ENCODE results near the gene LY6G5C. TPM values are rescaled to one million over a fixed set of nuclear protein-coding genes. Genes with fewer than 3 reads are reported as not detected.

Gene LY6G5C
- total RNA-seq, 1 experiment from 2014 or later, result not detected

DNA sequence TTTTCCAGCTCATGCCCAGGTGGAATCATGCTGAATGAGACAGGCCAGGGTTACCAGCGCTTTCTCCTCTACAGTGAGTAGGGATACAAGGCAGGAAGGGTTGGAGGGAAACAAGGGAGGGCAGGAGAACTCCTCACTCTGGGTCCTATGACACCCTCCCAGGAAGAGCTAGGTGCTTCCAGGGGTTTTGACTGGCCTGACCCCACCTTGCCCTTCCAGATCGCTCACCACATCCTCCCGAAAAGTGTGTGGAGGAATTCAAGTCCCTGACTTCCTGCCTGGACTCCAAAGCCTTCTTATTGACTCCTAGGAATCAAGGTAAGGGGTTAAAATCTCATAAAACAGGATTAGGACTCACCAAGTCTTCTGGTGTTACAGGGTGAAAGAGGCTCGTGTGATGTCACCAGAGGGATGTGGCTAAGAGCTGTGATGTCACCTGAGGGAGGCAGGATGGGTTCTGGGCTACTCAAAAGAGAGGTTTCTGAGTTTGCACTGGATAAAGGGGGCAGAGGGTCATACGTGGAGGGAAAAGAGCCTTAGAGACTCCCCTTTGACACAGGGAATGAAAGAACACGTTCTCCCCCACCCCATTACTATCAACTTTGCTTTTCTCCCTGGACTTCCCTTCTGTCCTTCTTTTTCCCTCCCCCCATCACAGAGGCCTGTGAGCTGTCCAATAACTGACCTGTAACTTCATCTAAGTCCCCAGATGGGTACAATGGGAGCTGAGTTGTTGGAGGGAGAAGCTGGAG, 23.3 kb downstream of the LY6G5C start:
- no peak for DNase-seq (ENCODE audit: low read depth, low spot score)
- in situ Hi-C loops (cut with HindIII; ENCODE audit: low pct_unique_long_range_greater_than_20kb, low sequenced_read_pairs), result no loop called here

DNA sequence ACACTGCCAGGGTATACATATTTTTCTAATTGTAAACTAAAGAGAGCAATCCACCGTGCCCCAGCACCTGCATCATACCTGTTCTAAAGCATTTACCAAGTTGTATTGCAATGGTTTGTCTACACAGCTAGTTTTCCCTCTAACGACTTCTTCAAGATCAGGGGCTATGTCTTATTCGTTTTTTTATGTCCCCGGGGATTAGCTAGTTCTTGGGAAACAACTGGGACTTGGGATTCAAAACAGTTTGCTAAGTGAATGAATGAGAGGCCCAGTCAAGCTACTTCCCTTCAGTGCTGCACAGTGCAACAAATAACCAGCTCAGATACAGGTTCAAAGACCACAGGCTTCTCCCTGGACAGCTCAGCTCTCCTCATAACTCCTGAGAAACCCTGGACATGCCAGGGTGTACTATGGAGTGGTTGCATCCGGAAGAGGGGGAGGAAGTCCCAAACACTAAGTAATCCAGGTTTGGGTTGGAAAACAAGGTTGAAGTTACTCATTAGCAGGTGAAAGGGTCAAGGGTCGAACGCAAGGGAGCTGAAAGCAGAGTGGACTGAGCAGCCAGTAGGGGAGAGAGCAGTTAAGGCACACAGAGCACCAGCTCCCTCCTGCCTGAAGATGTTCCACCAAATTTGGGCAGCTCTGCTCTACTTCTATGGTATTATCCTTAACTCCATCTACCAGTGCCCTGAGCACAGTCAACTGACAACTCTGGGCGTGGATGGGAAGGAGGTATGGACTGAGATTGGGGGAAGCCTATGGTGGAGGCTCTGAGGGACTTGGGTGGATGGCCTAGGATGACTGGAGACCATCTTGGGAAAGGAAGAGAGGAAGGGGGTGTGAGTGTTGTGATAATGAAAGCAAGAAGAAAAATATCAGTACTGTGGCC, 25.3 kb downstream of the LY6G5C start, which contains the start of gene APOM:
Gene APOM (plus strand): TSS at position 546 of the 889 bp plus-strand sequence. CDS start 73 bp downstream, at position 619.
- in situ Hi-C loops (cut with HindIII; ENCODE audit: low pct_unique_long_range_greater_than_20kb, low sequenced_read_pairs), result no loop called here

DNA sequence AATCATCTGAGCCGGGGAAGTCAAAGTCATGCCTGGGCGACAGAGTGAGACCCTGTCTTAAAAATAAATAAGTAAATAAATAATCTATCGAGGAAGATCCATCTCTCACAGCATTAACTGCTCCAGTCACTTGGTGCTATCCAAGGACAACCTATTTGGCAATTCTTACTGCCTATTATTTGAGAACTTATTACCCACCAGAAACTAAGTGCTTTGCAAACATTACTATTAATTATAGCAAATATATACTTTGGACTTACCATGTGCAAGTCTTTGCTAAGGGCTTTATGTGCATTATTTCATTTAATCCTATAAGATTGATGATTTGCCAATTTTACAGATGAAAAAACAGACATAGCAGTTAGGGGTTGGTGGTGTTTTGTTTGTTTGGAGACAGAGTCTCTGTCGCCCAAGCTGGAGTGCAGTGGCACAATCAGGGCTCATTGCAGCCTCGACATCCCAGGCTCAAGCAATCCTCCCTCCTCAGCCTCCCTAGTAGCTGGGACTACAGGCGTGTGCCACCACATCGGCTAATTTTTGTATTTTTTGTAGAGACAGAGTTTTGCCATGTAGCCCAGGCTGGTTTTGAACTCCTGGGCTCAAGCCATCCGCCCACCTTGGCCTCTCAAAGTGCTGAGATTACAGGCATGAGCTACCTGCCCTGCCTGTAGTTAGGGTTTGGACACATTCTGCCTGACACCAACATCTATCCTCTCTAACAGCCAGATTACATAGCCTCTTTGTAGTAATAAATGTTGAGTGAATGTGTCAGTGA, 26.1 kb downstream of the LY6G5C start:
- in situ Hi-C loops (cut with HindIII; ENCODE audit: low pct_unique_long_range_greater_than_20kb, low sequenced_read_pairs), result no loop called here

More for the DNA sequence above, 25.3 kb downstream of the LY6G5C start, which contains the start of gene APOM:
- DNase-seq (ENCODE audit: low read depth, low spot score), result no peak

DNA sequence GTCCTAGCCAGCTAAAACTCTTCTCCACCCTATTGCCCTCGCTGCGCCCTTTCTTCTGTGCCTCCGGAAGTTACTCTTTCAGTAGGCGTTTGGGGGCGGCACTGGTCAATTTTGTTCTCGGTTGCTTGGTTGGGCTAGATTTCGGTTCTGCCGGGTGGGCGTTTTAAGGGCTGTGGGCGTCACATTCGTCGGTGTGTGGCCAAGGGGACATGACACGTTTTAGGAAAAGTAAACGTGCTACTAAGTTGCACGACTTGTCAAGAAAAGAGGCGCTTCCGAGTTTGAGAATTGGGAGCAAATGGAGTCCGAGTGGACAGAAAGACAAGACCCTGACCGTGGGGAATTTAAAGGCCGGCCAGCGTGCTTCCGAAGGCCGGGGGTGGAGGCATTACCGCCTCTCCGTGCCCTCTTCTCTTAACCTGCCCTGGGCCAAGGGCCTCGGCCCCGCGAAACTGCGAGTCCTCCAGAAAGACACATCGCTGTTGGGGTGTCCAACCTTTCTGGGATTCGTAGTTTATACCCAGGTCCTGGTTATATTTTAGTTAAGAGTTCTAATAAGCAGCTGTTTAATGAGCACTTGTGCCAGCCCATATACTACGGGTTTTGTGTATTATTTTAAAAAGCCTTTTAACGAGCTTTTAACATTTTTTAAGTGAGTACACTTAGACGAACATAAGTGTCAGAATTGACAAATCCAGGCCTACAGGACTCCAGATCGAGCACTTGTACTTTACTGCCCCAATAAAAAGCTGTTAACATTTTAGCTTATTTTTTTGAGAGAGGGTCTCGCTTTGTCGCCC, 27.7 kb downstream of the LY6G5C start:
- in situ Hi-C loops (cut with HindIII; ENCODE audit: low pct_unique_long_range_greater_than_20kb, low sequenced_read_pairs), result no loop called here
- DNase-seq (ENCODE audit: low read depth, low spot score), result peak; percentile 90

More for the DNA sequence above, 26.1 kb downstream of the LY6G5C start:
- DNase-seq (ENCODE audit: low read depth, low spot score), result no peak

DNA sequence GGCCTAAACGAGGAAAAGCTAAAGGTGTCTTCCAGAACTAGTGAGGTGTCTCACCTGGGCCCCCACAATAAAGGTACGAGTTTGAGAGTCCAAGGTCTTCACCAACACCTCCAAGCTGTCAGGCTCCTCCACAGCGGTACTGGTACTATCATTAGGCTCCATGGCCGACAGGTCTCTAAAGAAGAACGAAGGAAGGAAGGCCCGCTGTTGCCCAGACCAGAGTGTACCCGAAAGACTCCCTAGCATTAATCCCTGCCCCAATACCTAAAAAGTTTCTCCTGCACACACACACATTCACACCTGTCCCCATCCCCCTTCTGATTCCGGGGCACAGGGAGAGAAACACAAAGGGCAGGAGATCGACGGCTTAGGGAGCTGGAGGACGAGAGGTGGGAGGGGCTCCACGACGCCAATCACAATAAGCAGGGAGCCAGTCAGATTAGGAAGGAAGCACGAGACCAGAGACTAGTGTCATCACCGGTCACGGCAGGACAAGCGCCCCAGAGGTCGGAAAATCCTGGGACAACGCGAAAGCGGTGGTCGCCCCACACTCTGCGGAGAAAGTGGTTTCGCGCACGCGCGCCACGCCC, 29.2 kb downstream of the LY6G5C start:
- peak; percentile 76 for DNase-seq (ENCODE audit: low read depth, low spot score)
- in situ Hi-C loops (cut with HindIII; ENCODE audit: low pct_unique_long_range_greater_than_20kb, low sequenced_read_pairs), result no loop called here

DNA sequence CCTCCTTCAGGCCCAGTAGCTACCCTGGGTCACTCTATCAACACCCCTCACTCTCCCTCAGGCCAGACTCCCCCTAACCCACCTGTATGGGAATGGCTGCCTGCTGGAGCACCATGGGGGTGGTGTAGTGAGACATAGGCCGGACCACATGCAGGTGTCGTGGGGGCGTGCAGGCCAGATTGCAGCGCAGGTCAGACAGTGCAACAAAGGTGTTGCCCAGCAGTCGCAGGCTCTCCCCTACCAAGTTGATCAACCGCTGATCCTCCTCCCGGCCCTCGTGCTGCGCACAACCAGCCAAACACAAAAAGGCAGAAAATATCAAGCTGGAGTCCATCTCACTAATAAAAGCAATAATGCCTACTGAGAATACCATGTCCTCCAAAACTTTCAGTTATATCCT, 35.5 kb downstream of the LY6G5C start:
- no peak for DNase-seq (ENCODE audit: low read depth, low spot score)
- in situ Hi-C loops (cut with HindIII; ENCODE audit: low pct_unique_long_range_greater_than_20kb, low sequenced_read_pairs), result no loop called here

DNA sequence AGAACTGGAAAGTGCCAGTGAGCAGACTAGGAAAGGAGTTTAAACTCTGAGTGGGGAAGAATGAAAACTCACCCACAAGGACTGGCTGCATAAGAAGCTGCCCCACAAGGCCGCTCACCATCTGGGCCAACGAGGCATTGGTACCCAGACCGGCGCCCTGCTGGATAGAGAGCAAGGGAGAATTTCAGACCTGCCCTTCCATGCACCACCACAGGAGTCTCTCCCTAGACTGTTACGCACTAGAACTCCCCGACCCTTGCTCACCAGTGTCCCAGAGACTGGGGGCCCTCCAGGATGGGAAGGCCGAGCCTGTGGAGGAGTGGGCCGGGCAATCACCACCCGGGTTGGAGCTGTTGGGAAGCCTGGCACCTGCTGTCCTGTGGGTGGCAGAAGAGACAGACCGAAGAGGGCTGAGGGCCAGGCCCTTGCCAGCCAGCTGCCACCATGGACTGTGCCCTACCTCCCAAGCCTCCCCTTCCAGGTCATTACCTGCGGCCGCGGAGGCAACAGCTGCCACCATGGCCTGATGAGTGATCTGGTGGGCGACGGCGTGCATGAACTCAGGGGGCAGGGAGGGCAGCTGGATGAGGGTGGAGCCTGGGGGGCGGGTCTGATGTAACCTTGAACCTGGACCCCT, 36.9 kb downstream of the LY6G5C start:
- no peak for DNase-seq (ENCODE audit: low read depth, low spot score)
- in situ Hi-C loops (cut with HindIII; ENCODE audit: low pct_unique_long_range_greater_than_20kb, low sequenced_read_pairs), result no loop called here

DNA sequence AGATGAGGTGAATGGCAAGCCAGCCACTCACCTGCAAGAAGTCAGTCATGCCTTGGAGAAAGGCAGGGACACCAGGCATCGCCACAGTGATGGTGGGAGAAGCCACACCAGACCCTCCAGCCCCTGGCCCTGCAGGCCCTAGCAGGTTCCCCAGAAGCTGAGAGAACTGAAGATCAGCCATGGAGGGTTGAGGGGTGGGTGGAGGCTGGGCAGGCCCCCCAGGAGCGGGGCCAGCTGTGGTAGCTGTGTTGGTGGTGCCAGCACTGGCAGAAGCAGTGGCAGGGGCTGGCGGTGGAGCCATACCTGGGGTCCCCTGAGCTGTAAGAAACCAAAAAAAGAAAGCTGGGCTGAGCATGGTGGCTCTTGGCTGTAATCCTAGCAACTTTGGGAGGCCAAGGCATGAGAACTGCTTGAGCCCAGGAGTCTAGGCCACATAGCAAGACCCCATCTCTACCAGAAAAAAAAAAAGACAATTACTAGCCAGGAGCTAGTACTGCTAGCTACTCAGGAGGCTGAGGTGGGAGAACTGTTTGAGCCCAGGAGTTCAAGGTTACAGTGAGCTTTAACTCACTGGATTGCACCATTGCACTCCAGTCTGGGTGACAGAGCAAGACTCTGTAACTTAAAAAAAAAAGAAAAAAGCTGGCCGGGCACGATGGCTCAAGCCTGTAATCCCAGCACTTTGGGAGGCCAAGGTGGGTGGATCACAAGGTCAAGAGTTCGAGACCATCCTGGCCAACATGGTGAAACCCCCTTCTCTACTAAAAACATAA, 37.9 kb downstream of the LY6G5C start:
- no peak for DNase-seq (ENCODE audit: low read depth, low spot score)
- in situ Hi-C loops (cut with HindIII; ENCODE audit: low pct_unique_long_range_greater_than_20kb, low sequenced_read_pairs), result no loop called here

DNA sequence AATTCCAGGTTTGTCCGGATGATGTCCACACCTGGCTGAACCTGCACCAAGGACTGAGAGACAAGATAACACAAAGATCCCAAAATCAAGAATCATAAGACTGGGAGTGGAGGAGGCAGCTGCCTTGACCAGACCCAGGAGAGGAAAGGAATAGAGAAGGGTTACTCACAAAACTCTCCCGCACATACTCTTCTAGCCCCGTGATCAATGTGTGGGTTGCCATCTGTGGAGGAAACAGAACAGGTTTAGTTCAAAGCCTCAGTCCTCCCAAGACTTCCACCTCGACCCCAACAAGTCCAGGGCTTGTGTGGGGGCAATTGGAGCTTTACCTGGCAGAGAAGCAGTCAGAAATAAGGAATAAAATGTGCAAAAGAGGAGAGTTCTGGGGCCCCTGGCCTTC, 39.5 kb downstream of the LY6G5C start:
- in situ Hi-C loops (cut with HindIII; ENCODE audit: low pct_unique_long_range_greater_than_20kb, low sequenced_read_pairs), result no loop called here
- DNase-seq (ENCODE audit: low read depth, low spot score), result no peak

DNA sequence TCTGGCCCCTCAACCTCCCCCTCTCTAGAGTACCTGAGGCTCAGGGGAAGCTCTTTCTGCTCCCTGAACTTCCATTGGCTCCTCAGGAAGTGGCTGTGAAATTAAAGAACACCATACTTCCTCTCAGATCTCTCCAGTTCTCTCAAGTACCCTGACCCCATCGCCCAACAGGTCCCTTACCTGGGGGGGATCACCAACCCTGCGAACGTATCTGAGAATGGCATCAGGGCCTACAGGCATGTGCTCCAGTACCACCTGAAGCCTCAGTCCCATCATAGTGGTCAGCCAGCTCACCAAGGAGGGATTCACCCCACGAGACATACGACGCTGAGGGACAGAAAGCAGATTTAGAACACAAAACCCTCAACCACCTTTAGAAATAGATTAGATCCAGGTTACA, 40.3 kb downstream of the LY6G5C start:
- in situ Hi-C loops (cut with HindIII; ENCODE audit: low pct_unique_long_range_greater_than_20kb, low sequenced_read_pairs), result no loop called here
- no peak for DNase-seq (ENCODE audit: low read depth, low spot score)

DNA sequence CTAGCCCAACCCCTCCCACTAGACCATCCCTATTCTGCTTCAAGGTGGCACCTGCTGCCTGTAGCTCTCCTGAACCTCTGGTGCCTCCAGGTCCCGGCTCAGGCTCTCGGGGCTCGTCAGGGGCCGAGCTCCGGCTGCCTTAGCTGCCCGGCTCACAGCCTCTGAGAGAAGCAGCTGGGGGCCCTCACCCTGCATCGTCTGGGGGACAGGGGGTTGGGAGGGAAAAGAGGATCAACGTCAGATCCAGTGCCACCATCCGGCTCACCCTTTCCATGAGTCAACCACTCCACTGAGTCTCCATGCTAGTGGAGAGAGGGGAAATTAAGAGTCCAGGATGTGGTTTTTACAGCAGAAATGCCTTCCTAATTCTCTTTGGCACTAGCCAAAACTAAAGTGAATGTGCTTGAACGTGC, 41.4 kb downstream of the LY6G5C start:
- in situ Hi-C loops (cut with HindIII; ENCODE audit: low pct_unique_long_range_greater_than_20kb, low sequenced_read_pairs), result no loop called here

DNA sequence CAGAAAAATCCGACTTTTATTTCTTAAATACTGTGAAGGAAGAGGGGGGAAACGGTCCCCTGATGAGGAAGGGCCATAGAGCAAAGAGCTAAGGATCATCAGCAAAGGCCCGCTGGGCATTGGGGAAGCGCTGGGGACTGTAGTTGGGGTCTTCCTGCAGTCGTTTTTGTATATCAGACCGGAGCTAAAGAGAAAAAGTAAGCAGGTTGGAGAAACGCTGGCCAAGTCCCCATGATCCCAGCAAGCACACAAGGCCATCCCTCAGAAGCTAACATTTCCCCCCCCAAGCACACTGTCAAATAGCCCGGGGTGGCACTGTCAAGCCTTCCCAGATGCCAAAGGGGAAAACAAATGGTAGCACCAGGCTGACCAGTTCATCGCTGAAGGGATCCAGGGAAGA, 41.8 kb downstream of the LY6G5C start:
- DNase-seq (ENCODE audit: low read depth, low spot score), result no peak
- in situ Hi-C loops (cut with HindIII; ENCODE audit: low pct_unique_long_range_greater_than_20kb, low sequenced_read_pairs), result no loop called here

More for the DNA sequence above, 41.4 kb downstream of the LY6G5C start:
- DNase-seq (ENCODE audit: low read depth, low spot score), result no peak

DNA sequence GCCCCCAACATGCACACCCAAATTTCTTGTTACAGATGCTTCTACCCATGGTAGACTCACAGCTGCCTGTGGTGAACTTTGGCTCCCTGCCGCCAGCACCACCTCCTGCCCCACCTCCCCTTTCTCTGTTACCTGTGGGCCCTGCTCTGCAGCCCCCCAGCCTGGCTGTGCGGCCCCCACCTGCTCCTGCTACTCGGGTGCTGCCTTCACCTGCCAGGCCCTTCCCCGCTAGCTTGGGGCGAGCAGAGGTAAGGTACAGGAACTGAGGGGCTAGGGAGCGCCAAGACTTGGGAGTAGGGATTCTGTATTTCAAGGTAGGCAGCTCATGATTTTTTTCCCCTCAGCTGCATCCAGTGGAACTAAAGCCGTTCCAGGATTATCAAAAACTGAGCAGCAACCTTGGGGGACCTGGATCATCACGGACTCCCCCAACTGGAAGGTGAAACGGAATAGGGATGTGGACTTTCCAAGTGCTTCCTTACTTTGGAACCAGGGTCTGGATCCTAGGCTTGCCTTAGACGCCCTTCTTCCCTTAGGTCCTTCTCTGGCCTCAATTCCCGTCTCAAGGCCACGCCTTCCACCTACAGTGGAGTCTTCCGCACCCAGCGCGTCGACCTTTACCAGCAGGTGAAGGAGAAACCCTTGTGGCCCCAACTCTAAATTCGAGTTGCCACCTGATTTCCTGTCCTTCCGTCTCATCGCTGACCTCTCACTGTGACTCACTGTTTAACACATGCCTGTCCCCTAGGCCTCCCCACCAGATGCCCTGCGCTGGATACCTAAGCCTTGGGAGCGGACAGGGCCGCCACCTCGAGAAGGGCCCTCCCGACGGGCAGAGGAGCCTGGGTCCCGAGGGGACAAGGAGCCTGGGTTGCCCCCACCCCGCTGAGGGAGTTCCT, 43.9 kb downstream of the LY6G5C start:
- in situ Hi-C loops (cut with HindIII; ENCODE audit: low pct_unique_long_range_greater_than_20kb, low sequenced_read_pairs), result no loop called here
- DNase-seq (ENCODE audit: low read depth, low spot score), result no peak

DNA sequence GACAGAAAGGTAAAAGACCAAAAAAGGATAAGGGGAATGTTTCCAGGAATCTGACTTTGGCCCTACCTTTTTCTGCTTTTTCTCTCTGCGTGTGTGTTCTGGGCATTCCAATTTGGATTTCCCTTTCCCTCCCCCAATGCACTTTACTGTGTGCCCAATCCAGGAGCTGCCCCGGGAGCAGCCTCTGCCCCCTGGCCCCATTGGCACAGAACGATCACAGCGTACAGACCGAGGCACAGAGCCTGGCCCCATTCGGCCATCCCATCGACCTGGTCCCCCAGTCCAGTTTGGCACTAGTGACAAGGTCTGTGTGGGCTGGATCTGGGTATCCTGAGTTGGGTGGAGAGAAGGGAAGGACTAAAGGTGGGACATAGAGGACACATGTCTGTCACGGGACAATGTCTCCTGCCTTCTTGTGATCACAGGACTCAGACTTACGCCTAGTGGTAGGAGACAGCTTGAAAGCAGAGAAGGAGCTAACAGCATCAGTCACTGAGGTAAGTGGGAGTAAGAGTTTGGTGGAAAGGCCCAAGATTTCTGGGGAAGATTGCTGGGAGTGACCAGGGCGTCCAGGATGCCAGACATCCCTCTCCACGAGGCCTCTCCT, 45.8 kb downstream of the LY6G5C start:
- in situ Hi-C loops (cut with HindIII; ENCODE audit: low pct_unique_long_range_greater_than_20kb, low sequenced_read_pairs), result no loop called here
- DNase-seq (ENCODE audit: low read depth, low spot score), result peak; percentile 26

All from SK-MEL-5 (cell line).